OCI-LY1 (cell line): ENCODE results near the gene SNX8.
A peak's percentile ranks its signal among the peaks of the same experiment; 100 is the strongest.

Source experiments
- H2AFZ ChIP-seq: fragments of 200-600 bp; sonication (generic), shearing (Covaris generic); 2 replicates; pipeline ENCODE4 v1.6.0; 2014; ENCODE audit warnings: antibody characterized with exemption, mild to moderate bottlenecking, low read length
- H3F3A ChIP-seq: fragments of 200-600 bp; sonication (generic), shearing (Covaris generic); 2 replicates; pipeline ENCODE4 v1.6.0; 2014; ENCODE audit warnings: mild to moderate bottlenecking, antibody characterized with exemption, low read length, moderate library complexity; ENCODE audit not compliant: insufficient read depth
- H3K27ac ChIP-seq: fragments of 200-600 bp; sonication (generic); 2 replicates; pipeline ENCODE4 v1.5.1; 2014; ENCODE audit warnings: low read length, mixed run types, mild to moderate bottlenecking, low read depth; ENCODE audit not compliant: poor library complexity, severe bottlenecking
- H3K27me3 ChIP-seq: fragments of 200-600 bp; sonication (generic); 2 replicates; pipeline ENCODE4 v1.6.0; 2014; ENCODE audit warnings: antibody characterized with exemption, mild to moderate bottlenecking, low read length, moderate library complexity; ENCODE audit not compliant: insufficient read depth
- H3K36me3 ChIP-seq: fragments of 200-600 bp; sonication (generic); 2 replicates; pipeline ENCODE4 v1.6.1; 2014; ENCODE audit warnings: mild to moderate bottlenecking, antibody characterized with exemption, low read length, moderate library complexity, mixed read lengths; ENCODE audit not compliant: insufficient read depth
- H3K4me1 ChIP-seq: fragments of 200-600 bp; sonication (generic); 2 replicates; pipeline ENCODE4 v1.5.1; 2014; ENCODE audit warnings: mild to moderate bottlenecking, low read length, moderate library complexity; ENCODE audit not compliant: insufficient read depth, severe bottlenecking
- H3K4me2 ChIP-seq: fragments of 200-600 bp; sonication (generic), shearing (Covaris generic); 2 replicates; pipeline ENCODE4 v1.6.1; 2014; ENCODE audit warnings: low read length
- H3K4me3 ChIP-seq: fragments of 200-600 bp; sonication (generic); 2 replicates; pipeline ENCODE4 v1.5.1; 2014; ENCODE audit warnings: low read length, low read depth, mild to moderate bottlenecking, mixed read lengths; ENCODE audit not compliant: poor library complexity, severe bottlenecking
- H3K79me2 ChIP-seq: fragments of 200-600 bp; shearing (Covaris generic); 2 replicates; pipeline ENCODE4 v1.6.1; 2016; ENCODE audit warnings: mixed run types, low read length, mixed read lengths; ENCODE audit not compliant: insufficient read depth
- H3K9ac ChIP-seq: fragments of 200-600 bp; sonication (generic), shearing (Covaris generic); 2 replicates; pipeline ENCODE4 v1.6.1; 2014; ENCODE audit warnings: mild to moderate bottlenecking, low read length, mixed read lengths
- H3K9me2 ChIP-seq: fragments of 200-600 bp; sonication (generic), shearing (Covaris generic); 2 replicates; pipeline ENCODE4 v1.6.1; 2014; ENCODE audit warnings: low read depth, mild to moderate bottlenecking, low read length, mixed read lengths
- H3K9me3 ChIP-seq: fragments of 200-600 bp; shearing (Covaris generic); 2 replicates; pipeline ENCODE4 v1.6.1; 2014; ENCODE audit warnings: low read length, mixed read lengths
- H4K20me1 ChIP-seq: fragments of 200-600 bp; sonication (generic), shearing (Covaris generic); 2 replicates; pipeline ENCODE4 v1.6.0; 2016; ENCODE audit warnings: mild to moderate bottlenecking, low read length; ENCODE audit not compliant: insufficient read depth
- CTCF ChIP-seq: fragments of 200-600 bp; sonication (generic), shearing (Covaris generic); IDR thresholded peaks from 2 replicates; pipeline ENCODE4 v1.5.1; 2017; ENCODE audit warnings: mild to moderate bottlenecking, antibody characterized with exemption, low read length, moderate library complexity, mixed read lengths
- EZH2 ChIP-seq: fragments of 200-600 bp; sonication (generic), shearing (Covaris generic); IDR thresholded peaks from 2 replicates; pipeline ENCODE4 v1.8.0; 2017; ENCODE audit warnings: borderline replicate concordance, mixed run types, mild to moderate bottlenecking, antibody characterized with exemption, low read length, moderate library complexity, mixed read lengths

The SNX8 gene

GRCh38 chr7:2243458-2243857 lies 70.8 kb downstream of the SNX8 start:
- Histone ChIP-seq H3K36me3 (peaks cover 13% of the 10 kb centered on the region), H4K20me1 (no peaks in the 10 kb centered on the region), H3K9ac (peak overlapping the region; percentile 96; the same call in 1 of the 2 replicates), H3K27me3 (no peaks in the 10 kb centered on the region), H3K9me2 (no peaks in the 10 kb centered on the region), H3K27ac (peak overlapping the region; percentile 20), H2AFZ (no peak overlapping the region), H3K4me1 (peaks cover 45% of the 10 kb centered on the region), H3F3A (no peaks in the 10 kb centered on the region), H3K9me3 (no peaks in the 10 kb centered on the region), H3K4me2 (peak overlapping the region; percentile 99), H3K79me2 (peaks cover 14% of the 10 kb centered on the region), H3K4me3 (peak overlapping the region; percentile 98)
- no peak for TF ChIP-seq CTCF
- TF ChIP-seq EZH2: no peak

DNA sequence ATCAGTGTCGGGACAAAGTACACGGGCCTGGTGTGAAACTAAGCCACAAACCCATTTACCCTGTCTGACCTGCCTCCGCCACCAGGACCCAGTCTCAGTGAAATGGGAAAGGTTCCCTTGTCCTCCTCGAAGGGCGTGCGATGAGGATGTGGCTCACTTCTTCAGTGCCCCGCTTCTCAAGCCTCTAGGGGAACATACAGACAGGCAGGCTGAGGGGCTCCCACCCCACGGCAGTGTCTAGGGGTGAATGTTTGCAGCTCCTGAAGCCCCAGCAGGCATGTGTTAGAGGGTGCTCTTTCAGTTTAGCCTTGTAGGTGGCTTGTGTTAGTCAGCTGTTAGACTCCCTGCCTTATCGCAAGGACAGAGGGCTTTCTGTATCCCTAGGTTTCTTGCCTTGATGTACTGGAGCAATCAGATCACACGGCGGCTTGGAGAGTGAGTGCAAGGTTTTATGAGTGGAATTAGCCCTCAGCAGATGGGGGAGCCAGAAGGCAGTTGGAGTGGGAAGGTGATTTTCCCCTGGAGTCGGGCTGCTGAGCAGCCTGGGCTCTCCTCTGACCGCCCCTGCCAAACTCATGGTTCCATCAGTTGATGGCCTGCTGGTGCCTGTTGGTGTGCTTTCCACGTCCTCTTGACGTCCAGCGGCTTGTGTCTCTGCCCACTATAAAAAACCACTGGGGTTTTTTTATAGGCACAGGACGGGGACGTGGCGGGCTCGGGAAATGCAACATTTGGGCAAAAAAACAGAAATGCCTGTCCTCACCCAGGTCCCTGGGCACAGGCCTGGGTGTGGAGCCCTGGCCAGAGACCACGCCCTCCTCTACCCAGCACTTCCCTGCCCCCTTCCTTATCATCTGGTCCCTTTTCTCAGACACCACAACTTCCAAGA lies 71.5 kb downstream of the SNX8 start:
- H3F3A ChIP-seq: 0 out of 2 replicates have a peak, but pooled peaks cover 3% of the 10 kb centered on the region
- H3K9me3 ChIP-seq: no peaks in the 10 kb centered on the region
- H3K27ac ChIP-seq: peak overlapping the region; percentile 67
- no peaks in the 10 kb centered on the region for H3K9me2 ChIP-seq
- peaks cover 52% of the 10 kb centered on the region for H3K4me1 ChIP-seq
- H3K4me3 ChIP-seq: peak overlapping the region; percentile 98
- H3K9ac ChIP-seq: peak overlapping the region; percentile 96
- H3K4me2 ChIP-seq: peak overlapping the region; percentile 99
- no peaks in the 10 kb centered on the region for H3K27me3 ChIP-seq
- H4K20me1 ChIP-seq: no peaks in the 10 kb centered on the region
- H3K79me2 ChIP-seq: peaks cover 14% of the 10 kb centered on the region
- H3K36me3 ChIP-seq: peaks cover 20% of the 10 kb centered on the region
- no peak for TF ChIP-seq CTCF
- no peak overlapping the region for H2AFZ ChIP-seq

GRCh38 chr7:2241580-2242540 lies 72.4 kb downstream of the SNX8 start, which contains the start of the genes MRM2 and NUDT1:
TSS of gene MRM2 (minus strand) at chr7:2242205. CDS start at chr7:2242169, 36 bp downstream.
TSS of gene NUDT1 (plus strand) at chr7:2242226. CDS start at chr7:2244575, 2,349 bp downstream.
- Histone ChIP-seq H2AFZ (no peak within 1 kb of the TSS), H3K4me2 (peak within 1 kb of the TSS; percentile 99), H3K36me3 (peaks cover 25% of the 10 kb centered on the region), H3K4me3 (peak within 1 kb of the TSS; percentile 98), H3K27me3 (no peaks in the 10 kb centered on the region), H3F3A (0 out of 2 replicates have a peak, but pooled peaks cover 3% of the 10 kb centered on the region), H3K9me3 (no peaks in the 10 kb centered on the region), H3K9ac (peak within 1 kb of the TSS; percentile 96), H4K20me1 (no peaks in the 10 kb centered on the region), H3K9me2 (no peaks in the 10 kb centered on the region), H3K27ac (peak within 1 kb of the TSS; percentile 67), H3K79me2 (peaks cover 14% of the 10 kb centered on the region), H3K4me1 (peaks cover 61% of the 10 kb centered on the region)
- no peak for TF ChIP-seq CTCF
- TF ChIP-seq EZH2: no peak
